ENCODE data around the gene SLC29A3. TPM values are rescaled to one million over a fixed set of nuclear protein-coding genes. Genes with fewer than 3 reads are reported as not detected.
A peak's percentile ranks its signal among the peaks of the same experiment; 100 is the strongest.
"Not testable (repeated sequence)": the region's sequence is repeated elsewhere in the genome, so short reads cannot be mapped to it uniquely, and the experiment has no call there.

Gene SLC29A3
- polyA plus RNA-seq, 3 donors = 7.7 to 9.2 (median 8.7) TPM

DNA sequence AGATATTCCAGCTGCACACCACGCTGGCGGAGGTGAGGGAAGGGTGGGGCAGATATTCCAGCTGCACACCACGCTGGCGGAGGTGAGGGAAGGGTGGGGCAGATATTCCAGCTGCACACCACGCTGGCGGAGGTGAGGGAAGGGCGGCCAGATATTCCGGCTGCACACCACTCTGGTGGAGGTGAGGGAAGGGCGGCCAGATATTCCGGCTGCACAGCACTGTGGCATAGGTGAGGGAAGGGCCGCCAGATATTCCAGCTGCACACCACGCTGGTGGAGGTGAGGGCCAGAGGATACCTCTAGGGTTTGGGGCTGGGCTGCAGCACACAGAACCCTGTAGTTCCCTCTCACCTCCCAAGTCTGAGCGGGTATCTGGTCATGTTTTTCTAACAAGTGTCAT is 22.2 kb upstream of the SLC29A3 start:
- DNase-seq = not testable (repeated sequence)

DNA sequence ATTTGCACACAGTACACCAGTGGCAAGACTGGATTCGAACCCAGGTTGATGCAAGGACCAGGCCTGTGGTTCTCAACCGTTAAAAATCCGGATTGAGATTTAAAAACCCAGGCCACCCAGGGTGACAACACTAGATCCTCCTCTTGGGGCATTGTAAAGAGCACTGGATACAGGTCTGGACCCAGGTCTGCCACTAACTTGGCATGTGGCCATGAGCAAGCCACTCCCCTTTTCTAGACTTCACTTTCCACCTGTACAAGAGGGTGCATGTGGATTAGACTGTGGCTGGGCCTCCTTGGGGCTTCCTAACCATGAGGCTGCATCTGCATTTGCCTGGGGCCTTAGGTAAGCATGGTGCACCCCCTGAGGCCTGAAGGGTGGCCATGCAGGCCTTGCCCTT is 21.7 kb upstream of the SLC29A3 start:
- no peak for DNase-seq

DNA sequence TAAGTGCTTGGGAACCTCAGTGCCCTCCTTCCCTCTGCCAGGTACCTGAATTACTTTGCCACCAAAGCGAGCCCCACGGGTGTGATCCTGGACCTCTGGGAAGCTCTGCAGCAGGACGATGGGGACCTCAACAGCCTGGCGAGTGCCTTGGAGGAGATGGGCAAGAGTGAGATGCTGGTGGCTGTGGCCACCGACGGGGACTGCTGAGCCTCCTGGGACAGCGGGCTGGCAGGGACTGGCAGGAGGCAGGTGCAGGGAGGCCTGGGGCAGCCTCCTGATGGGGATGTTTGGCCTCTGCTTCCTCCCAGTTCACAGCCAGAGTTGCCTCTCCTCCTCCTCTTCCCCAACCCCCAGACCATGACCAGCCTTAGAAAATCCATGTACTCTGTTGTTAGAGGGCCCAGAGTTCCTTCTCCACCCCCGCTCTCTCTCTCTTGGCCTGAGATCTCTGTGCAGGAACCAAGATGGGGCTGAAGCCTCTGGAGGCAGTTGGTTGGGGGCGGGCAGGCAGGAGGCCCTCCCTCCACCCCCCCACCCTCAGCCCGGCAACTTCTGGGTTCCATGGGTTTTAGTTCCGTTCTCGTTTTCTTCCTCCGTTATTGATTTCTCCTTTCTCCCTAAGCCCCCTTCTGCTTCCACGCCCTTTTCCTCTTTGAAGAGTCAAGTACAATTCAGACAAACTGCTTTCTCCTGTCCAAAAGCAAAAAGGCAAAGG is 19.8 kb upstream of the SLC29A3 start:
- no peak for DNase-seq

DNA sequence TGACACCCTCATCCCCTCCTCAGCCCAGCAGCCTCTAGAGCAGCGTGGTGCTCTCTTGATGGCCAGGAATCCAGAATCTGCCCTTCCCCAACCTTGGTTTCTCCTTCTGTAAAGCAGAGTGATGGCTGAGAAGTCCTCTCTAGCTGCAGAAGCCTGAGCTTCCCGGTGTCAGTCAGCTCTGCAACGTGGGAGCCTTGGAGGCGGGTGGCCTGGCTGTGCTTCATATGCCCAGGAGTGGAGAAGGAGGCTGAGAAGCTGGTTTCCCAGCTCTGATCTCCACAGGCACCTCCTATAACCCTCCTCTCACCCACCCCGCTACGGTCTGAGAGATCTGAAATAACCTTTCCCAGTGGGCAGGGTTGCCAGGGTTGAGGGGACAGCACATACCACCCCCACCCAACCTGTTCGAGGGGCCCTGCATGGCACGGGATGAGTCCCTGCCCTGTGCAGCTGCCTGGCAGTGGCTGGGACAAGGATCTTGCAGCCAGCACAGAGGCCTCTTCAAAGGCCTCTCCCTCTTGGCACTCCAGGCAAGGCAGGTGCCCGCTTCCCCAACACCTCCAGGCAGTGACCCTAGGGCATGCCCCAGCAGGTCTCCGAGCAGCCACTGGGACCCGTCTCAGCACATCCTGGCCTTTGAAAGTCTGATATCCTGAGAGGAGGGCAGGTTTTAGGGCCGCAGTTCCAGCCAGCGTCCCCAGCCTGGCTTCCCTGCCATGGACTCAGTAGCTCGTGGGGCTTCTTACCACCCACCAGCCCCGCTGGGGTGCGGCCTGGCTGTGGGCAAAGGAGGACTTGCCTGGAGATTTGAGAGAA is 18.3 kb upstream of the SLC29A3 start:
- no peak for DNase-seq

DNA sequence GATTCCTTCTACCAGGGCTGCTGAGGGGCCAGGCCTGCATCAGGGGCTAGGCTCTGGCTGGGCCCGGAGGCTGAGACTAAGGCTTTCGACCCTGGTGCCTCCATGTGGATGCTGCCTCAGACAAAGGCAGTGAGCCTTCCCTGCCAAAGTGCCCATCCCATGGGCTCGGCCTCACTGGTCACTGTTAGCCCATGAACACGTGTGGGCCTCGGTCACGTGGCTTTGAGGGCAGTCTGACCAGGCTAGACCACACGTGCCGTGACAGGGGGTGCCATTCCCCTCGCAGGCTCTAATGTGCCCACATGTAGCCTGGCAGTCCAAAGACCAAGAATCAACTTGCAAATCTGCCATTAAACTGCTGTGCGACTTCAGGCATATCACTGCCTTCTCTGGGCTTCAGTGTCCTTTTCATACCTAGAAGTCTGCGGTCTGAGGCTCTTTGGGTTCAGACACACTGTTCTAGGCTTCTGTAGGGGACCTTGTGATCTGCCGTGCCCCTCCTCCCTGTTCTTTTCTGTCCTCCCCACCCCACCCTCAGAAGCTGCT is 17.6 kb upstream of the SLC29A3 start:
- DNase-seq = no peak

DNA sequence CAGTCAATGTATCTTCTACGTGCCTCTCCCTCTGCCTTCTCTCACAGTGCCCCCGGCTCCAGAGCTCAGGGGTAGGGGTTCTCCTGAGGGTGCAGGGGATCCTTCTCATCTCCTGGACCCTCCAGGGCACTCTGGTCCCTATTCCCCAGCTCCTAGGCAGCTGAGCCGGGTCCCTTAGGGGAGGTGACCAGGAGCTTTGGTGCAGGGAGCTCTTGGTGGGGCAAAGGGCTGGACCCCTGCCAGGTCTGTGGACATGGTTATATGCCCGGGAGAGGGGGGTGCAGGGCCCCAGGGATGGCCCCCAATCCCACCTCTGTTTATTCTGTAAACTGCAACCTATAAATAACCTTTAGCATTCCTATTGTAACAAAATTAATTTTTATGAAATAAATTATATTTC is 16.6 kb upstream of the SLC29A3 start:
- DNase-seq = no peak

DNA sequence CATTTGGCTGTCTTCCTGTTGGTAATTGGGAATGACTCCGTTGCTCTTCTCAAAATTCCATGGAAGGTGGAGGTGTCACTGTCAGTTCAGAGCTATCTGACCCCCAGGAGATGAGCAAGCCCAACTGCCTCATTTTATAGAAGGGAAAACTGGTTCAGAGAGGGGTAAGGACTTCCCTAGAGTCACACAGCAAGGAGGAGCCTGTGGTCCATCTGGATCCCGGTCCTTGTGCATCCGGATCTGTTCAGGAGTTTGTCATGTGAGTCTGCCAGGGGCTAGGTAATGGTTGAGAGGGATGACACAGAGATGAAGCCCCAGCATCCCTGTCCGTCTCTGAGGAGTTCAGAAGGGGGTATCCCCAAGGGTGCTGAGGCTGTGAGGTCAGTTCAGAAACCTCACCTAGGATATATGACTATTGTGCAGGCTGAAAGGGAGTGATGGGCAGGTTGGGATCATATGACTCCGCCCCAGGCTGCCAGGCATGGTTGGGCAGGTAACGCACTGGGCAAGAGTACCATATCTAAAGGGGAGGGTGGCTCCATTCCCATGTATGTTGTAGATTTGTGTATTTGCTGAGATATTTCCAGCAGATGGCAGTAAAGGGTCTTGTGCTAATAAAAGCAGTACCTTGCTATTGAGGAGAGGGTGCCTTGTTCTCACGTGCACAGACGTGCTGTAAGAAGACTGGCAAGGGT is 16.0 kb upstream of the SLC29A3 start:
- DNase-seq = peak; percentile 60

DNA sequence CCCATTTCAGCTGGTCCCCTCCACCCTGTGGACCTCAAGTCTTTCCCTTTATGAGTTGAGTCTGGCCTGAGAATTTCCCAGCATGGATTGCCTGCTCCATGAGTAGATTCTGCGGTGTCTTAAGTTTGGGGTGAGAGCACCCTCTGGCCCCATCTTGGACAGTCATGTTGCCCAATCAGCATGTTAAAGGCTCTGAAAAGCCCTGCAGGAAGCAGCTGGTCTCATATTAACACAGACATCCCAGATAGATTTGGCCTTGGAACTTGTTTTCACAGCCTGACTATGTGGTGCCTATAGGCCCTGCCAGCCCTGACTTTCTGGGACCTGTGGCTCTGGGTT is 15.5 kb upstream of the SLC29A3 start:
- DNase-seq = no peak

DNA sequence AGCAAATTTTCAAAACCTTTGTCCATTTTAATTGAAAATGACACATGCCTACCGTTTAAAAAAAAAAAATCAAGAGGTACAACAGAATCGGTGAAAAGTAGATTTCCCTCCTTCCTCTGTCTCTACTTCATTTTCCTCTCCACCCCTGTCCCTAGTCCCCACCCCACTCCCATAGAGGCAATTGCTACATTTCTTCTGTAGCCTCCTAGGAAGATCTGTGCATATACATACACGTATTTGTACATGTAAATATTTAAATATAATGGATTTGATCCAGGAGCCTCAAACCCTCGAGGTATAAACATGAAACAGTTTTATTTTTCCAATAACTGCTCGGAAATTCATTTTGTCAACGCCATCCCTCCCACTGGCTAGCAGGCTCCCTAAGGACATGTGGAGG is 14.1 kb upstream of the SLC29A3 start:
- DNase-seq = no peak

DNA sequence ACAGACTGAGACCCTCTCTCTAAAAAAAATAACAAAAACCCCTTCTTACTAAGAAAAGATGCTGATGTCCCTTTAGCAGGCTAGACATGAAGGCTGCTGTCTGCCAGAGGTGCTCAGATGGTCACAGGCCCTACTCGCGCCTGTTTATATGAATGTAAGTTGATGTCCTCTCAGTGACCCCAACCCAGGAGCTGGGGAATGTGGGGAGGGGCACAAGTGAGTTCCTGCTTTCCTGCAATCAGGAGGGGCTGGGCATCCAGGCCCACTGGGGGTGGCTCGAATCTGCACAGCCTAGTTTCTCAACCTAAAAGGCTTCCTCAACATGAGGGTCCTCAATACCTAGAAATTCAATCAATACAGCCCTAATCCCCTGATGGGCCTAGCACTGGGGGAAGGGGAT is 12.1 kb upstream of the SLC29A3 start:
- no peak for DNase-seq

DNA sequence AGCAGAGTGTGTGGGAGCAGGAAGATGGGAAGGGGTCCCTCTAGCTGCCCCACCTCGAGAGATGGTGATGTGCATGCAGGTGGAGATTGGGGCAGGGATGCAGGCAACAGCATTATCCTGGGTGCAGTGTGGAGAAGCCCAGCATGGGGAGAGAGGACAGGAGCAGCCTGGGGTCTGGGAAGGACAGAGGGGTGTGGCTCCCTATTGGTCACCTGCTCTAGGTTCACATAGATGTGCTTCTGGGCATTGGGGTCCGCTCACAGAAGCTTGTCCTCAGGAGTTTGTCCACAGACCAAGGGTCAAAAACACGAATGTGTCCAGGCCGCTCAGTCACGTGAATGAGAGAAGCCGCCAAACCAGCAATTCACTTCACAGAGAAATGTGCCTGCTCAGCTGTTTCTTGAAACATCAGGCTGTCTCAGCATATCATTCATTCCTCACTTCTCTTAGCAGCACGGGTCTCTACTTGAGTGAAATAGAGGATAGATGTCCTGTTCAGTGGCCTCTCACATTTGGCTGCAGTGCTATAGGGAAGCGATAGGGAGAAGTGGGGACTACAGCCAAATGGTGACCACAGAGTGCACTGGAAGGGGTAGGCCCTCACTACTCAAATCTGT is 11.5 kb upstream of the SLC29A3 start:
- no peak for DNase-seq

DNA sequence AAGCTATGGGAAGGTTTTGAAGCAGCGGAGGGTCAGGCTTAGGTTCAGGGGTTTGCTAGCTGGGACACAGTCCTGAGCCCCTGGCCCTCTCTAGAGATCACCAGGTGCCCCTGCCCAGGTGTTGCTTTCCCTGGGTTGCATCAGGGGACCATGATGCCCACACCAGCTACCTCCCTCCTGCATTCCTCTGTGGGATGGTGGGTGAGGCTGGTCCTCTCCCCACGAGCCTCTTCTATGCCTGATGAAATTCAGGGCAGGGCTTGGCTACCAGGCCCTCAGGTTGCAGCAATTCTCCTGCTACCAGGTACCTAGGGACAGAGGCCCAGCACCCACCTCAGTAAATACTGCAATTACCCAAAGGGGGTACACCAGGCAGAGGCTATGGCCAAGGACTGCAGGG is 10.8 kb upstream of the SLC29A3 start:
- no peak for DNase-seq

DNA sequence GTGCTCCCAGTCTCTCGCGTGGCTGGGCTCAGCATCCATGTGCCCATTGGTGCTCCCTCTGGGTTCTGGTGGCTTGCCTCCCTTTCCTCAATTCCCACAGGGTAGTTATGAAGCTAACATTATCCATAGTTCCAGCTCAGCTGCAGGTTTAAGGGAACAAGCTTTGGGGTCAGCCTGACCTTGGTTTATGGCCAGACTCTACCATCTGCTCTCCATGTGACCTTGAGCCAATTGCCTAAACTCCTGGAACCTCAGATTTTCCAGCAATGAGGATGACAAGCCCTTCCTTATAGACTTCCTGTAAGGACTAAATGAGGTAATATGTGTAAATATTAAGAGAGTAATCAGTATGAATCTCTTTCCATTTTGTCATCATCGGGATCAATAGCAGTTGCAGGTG is 10.1 kb upstream of the SLC29A3 start:
- no peak for DNase-seq

DNA sequence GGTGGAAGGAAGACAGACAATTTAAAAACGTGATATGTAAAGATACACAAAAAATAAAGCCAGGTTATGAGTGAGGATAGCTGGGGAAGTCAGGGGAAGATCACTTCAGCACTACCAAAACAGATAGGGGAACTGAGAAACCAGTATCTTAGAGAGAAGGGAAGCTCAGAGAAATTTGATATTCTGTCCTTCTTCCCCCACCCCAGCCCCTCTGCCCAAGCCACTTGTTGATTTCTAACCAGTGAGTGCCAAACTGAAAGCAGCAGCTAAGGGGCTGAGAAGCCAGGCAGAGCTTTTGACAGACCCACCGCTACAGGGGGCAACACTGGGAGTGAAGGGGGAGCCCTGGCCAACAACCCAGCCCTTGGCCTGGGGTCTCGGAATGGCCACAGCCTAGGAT is 9.1 kb upstream of the SLC29A3 start:
- DNase-seq = no peak

DNA sequence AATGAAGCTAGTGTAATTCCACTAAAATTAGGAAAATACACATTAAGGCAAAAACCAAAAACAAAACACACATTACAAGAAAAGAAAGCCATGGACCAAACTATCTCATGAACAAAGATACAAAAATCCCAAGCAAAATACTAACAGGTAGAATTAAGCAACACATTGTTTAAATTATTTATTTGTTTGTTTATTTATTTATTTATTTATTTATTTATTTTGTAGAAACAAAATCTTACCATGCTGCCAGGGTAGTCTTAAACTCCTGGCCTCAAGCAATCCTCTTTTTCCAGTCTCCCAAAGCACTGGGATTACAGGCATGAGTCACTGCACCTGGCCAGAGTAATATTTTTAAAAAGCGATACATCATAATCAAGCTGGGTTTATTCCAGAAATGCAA is 6.8 kb upstream of the SLC29A3 start:
- DNase-seq = no peak

DNA sequence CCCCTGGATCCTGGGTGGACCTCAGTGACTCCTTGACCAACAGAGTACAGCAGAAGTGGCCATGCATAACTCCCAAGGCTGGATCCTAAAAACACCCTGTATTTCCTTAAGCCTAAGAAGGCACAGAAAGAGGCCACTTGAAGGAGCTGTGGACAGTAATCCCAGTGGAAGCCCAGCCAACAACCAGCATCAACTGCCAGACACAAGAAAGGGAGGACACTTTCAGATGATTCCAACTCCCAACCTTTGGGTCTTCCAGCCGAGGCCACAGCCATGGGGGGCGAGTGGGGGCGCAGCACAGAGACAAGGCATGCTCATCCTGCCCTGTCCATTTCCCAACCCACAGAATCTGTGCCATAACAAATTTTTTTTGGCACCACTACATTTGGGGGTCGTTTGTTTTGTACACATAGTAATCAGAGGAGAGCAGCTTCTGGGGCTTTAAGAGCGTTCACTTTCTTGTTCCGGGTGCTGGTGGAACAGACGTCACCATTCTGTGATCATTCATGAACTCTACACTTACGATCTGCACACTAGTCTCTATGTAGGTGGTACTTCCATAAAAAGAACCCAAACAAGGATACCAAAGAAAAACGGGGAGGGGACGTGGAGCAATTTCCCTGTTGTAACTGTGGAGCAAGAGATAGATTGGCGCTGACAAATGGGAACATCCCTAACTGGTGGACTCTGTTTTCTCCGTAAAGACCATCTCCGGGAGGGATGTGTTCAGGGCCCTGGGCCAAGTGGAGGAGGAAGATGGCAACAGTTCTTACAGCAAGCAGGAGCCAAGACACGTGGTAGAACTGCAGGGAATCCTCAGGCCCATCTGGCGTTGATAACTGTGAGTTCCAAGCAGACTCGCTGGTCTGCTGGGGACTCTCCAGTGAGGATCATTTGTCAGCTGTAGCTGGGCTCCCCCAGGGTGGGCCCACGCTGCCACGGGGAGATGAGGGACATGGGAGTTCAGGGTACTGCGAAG is 6.0 kb upstream of the SLC29A3 start:
- no peak for DNase-seq

DNA sequence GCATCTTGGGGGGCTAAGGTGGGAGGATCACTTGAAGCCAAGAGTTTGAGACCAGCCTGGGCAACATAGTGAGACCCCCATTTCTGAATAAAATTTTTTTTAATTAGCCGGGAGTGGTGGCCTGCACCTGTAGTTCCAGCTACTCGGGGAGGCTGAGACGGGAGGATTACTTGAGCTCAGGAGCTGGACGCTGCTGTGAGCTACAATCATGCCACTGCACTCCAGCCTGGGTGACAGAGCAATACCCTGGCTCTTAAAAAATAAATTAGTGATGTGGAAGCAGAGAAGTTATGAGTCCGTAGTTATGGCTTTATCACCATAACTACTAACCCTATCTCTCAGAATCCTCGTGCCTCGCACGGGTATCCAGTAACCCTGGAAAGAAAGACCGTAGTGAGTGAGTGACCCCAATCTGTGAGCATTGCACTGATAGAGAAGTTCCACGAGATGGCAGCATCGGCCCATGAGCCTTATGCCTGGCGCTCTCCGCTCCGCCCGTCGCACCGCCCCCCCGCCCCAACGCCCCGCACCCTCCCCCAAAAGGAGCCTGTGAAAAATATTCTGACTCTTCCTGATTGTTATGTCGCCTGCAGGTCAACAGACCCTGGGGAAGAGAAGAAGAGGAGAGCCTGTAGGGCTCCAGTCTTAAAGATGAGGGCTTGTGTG is 4.9 kb upstream of the SLC29A3 start:
- DNase-seq = no peak

DNA sequence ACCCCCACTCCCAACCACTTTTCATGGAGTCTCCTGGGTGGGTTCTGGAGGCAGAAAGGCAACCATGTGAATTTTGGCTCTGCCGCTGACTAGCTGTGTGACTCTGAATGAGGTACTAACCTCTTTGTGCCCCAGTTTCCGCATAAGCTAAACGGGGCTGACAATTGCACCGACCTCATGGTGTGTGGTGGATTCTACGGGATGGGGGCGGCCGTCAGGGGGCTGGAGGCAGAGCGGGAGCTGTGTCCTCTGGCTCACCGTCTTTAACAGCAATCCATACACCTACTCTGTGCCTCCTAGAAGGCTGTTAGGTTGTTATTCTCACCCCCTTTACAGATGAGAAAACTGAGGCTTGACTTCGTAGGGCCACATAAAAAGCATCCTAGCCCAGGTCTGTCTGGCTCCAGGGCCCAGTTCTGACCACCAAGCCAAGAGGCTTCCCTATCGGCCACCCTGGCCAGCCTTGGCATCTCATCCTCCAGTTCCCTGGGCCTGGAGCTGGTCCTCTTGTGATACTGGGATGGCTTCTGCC is 4.3 kb upstream of the SLC29A3 start:
- no peak for DNase-seq

DNA sequence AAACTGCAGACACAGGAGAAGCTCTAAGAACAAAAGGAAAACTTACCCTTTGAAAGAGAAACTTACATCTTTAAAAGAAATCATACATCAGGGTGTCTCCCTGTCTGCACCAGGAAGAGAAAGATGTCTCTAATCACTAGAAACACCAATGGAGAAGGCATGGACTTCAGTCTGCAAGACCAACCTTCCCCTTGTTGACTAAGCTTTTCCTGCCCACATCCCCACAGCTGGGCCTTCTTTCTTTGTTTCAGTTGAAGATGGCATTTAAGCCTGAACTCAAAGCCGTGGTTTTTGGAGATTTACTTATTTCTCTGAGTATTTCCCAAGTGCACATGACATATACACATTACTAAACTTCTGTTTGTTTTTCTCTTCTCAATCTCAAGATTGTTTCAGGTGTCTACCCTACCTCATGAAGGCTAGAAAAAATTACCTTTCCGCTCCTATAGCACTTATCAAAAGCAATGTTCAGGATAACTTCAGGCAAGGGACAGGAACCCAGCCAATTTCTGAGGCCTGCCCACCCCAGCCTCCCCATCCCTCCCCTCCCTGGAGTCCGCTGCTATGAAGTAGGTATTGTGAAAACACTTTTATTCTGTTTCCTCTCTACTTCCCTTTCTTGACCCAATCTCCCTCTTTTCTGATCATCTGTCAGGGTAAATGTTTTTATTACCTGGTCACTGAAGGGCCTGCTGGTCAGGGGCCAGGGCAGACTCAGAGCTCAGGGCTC is 2.8 kb upstream of the SLC29A3 start:
- DNase-seq = no peak

DNA sequence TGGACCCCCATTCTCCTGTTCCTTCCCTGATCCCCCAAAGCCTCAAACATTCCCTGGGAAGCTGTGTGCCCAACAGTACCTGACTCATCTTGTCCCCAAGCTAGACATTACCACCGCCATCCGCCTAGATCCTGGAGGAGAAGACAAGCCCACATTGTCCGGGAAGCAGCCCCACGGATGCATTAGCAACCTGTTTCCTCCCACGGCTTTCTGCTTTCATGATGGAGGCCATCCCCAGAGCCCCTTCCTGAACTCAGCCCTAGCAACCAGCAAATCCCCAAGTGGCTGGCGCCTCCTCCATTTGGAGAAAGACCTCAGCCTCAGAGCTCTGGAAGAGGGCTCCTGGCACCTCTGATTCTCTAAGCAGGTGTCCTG is 2.3 kb upstream of the SLC29A3 start:
- DNase-seq = no peak

Measured in renal pelvis (tissue), 4 donors.